Testis (tissue), 3 donors: Measurements from ENCODE around the gene WDR4. TPM values are rescaled to one million over a fixed set of nuclear protein-coding genes. Genes with fewer than 3 reads are reported as not detected.
"Not testable (repeated sequence)": the region's sequence is repeated elsewhere in the genome, so short reads cannot be mapped to it uniquely, and the experiment has no call there.

Experiments used
- DNase-seq: peaks from one replicate; pipeline ENCODE4 v3.0.0-alpha.2; 2019
- H3K27ac ChIP-seq, 2 donors: fragments of 200-600 bp; sonication (generic); one replicate each; pipeline ENCODE4 v1.5.1; 2019
- H3K27me3 ChIP-seq: fragments of 200-600 bp; sonication (generic); one replicate; pipeline ENCODE4 v1.5.1; 2019
- H3K36me3 ChIP-seq: fragments of 200-600 bp; sonication (generic); one replicate; pipeline ENCODE4 v1.5.1; 2017; ENCODE audit warnings: low read depth; ENCODE audit errors: missing control alignments
- H3K4me1 ChIP-seq: fragments of 200-600 bp; sonication (generic); one replicate; pipeline ENCODE4 v1.5.1; 2019
- H3K4me3 ChIP-seq, 2 donors: fragments of 200-600 bp; sonication (generic); one replicate each; pipeline ENCODE4 v1.5.1; 2017 to 2019
- H3K9me3 ChIP-seq: fragments of 200-600 bp; sonication (generic); one replicate; pipeline ENCODE4 v1.5.1; 2017
- POLR2A ChIP-seq: fragments of 450-650 bp; IDR thresholded peaks from one replicate; pipeline ENCODE4 v1.6.1; 2017; ENCODE audit warnings: antibody characterized with exemption, mild to moderate bottlenecking, moderate library complexity
- WGBS, 2 donors: methylation state at CpG; one replicate each; pipeline ENCODE4 v1.1.5; 2018; 5-methylcytosine and 5-hydroxymethylcytosine counted together
- intact Hi-C: fragments of 100-400 bp; cut with DNase I; formaldehyde crosslinking; loops from one replicate; pipeline ENCODE4 v1.15.1; 2023; ENCODE audit warnings: low total_unique reads
- polyA plus RNA-seq: library from polyadenylated mRNA; stranded (reverse); fragments of 350-450 nt; fragmentation: Illumina TruSeq; extraction: RNeasy Lipid Tissue Mini Kit (QIAGEN cat#74804); gene quantifications from one replicate; pipeline ENCODE4 v1.2.3, GENCODE V29; 2014; ENCODE audit warnings: low read depth, low replicate concordance; ENCODE audit not compliant: insufficient read depth
- total RNA-seq, 2 donors: library from RNA; depleted of rRNA; stranded (reverse); fragments of >200 nt; gene quantifications; one replicate each; pipeline ENCODE4 v1.2.3, GENCODE V29; 2016
- TF ChIP-seq, protein P1 (sequence below), 3 experiments: fragments of 450-650 bp in 2 of 3; fragments of 200-600 bp in 1 of 3; sonication (generic) in 1 of 3; IDR thresholded peaks; one replicate each; pipeline ENCODE4 v1.5.1; 2016 to 2019; ENCODE audit warnings: antibody characterized with exemption in 3 of 3, mild to moderate bottlenecking in 2 of 3, moderate library complexity in 1 of 3

Gene WDR4
- total and polyA plus RNA-seq, 3 donors from 2014 or later = 14.2 to 24.9 (median 24.8) TPM

- H3K36me3 ChIP-seq = no peaks in the 10 kb centered on the region
- WGBS, 2 donors = 81 to 84% methylated on average over 22 of the region's 22 CpGs
- no peak overlapping the region for H3K4me3 ChIP-seq
- intact Hi-C loops = no loop called here
- H3K4me1 ChIP-seq = no peaks in the 10 kb centered on the region
- DNase-seq = no peak
- no peaks in the 10 kb centered on the region for H3K9me3 ChIP-seq
- no peaks in the 10 kb centered on the region for H3K27me3 ChIP-seq
- TF ChIP-seq POLR2A = no peak
- TF ChIP-seq, protein P1, sequence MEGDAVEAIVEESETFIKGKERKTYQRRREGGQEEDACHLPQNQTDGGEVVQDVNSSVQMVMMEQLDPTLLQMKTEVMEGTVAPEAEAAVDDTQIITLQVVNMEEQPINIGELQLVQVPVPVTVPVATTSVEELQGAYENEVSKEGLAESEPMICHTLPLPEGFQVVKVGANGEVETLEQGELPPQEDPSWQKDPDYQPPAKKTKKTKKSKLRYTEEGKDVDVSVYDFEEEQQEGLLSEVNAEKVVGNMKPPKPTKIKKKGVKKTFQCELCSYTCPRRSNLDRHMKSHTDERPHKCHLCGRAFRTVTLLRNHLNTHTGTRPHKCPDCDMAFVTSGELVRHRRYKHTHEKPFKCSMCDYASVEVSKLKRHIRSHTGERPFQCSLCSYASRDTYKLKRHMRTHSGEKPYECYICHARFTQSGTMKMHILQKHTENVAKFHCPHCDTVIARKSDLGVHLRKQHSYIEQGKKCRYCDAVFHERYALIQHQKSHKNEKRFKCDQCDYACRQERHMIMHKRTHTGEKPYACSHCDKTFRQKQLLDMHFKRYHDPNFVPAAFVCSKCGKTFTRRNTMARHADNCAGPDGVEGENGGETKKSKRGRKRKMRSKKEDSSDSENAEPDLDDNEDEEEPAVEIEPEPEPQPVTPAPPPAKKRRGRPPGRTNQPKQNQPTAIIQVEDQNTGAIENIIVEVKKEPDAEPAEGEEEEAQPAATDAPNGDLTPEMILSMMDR (IDR thresholded peaks at IDR 0.05) = no peak
- no peak overlapping the region for H3K27ac ChIP-seq
Measured at GRCh38 chr21:42844411-42845113, 34.8 kb downstream of the WDR4 start.

- H3K36me3 ChIP-seq = no peaks in the 10 kb centered on the region
- DNase-seq = no peak
- intact Hi-C loops = no loop called here
- H3K27me3 ChIP-seq = no peaks in the 10 kb centered on the region
- no peaks in the 10 kb centered on the region for H3K9me3 ChIP-seq
- no peak overlapping the region for H3K4me3 ChIP-seq
- TF ChIP-seq, protein P1 (IDR thresholded peaks at IDR 0.05) = no peak
- TF ChIP-seq POLR2A = no peak
- H3K27ac ChIP-seq = no peak overlapping the region
- 89 to 96% methylated on average over 14 of the region's 14 CpGs for WGBS, 2 donors
- no peaks in the 10 kb centered on the region for H3K4me1 ChIP-seq
Measured at GRCh38 chr21:42843056-42843455, 36.3 kb downstream of the WDR4 start.

DNA sequence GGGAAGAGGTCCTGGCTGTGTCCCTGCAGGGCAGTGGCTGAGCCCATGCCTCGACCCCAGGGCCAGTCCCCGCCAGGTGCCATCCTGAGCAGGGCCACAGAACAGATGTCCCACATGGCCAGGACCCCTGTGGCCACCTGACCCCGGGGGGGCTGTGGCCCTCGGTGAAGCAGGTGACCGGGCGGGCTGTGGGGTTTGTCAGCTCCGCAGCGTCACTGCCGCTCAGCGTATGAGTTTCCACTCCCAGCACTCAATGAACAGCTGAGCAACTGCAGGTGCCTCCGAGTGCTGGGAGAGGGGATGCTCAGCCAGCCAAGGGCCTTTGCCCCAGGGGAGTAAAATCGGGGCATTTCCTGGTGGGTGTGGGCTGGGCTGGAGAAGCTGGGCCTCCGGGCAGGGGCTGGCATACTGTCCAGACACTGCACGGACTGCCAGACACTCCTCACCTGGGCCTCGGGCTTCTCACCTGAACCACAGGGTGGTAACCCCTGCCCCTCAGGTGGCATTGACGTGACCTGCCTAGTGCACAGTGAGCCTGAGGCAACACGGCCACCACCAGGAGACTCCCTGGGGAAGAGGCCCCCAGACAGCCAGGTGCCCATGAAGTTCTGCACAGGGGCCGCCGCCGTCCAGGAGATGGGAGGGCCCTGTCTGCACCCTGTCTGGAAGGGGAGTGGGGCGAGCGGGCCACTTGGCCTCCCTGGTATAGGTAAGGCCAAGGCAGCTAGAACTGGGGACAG is 37.3 kb downstream of the WDR4 start:
- intact Hi-C loops, DNase-seq: not testable (repeated sequence)

DNA sequence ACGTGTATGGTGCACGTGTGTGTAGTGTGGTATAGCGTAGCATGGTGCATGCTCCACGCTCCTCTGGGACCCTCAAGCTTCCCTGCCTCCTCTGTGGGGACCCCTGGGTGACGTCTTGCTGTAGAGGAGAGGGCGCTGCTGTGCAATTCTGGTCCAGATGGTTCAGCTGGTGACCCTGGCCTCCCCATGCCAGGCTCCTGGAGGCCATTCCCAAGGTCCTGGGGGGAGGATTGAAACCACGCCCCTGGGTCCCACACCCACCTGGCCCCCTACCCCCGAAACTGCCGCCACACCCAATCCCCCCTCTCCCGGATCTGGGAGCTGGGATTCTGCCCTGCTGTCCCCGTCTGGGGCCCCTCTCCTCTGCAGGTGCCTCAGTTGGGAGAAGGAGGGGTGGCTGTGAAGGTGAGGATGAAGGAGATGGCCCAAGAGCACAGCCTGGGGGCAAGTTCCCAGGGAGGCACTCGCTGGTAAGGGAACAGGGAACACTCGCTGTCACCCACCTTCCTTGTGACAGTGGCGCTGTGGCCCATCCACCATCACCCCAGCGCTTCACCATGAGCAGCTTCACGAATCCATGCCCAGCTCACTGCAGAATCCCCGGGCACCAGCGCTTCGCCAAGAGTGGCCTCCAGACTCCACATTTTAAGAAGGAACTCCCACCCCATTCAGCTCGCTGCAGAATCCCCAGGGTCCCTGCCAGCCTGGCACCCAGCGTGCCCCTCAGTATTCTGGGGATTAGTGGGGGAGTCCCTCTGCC is 38.0 kb downstream of the WDR4 start:
- no peaks in the 10 kb centered on the region for H3K36me3 ChIP-seq
- 95 to 97% methylated on average over 11 to 21 of the region's 21 CpGs for WGBS, 2 donors
- no peaks in the 10 kb centered on the region for H3K27me3 ChIP-seq
- no peak for TF ChIP-seq POLR2A
- TF ChIP-seq, protein P1 (IDR thresholded peaks at IDR 0.05) = no peak
- no peak overlapping the region for H3K27ac ChIP-seq
- H3K4me1 ChIP-seq = peaks cover 7% of the 10 kb centered on the region
- intact Hi-C loops = no loop called here
- H3K9me3 ChIP-seq = no peaks in the 10 kb centered on the region
- DNase-seq = peak; percentile 8
- no peak overlapping the region for H3K4me3 ChIP-seq

More for the DNA sequence above, 37.3 kb downstream of the WDR4 start:
- not testable (repeated sequence) for H3K9me3 ChIP-seq, H3K36me3 ChIP-seq, H3K4me1 ChIP-seq, H3K27ac ChIP-seq, H3K4me3 ChIP-seq, H3K27me3 ChIP-seq
- 93 to 100% methylated on average over 5 to 20 of the region's 22 CpGs for WGBS, 2 donors
